ENCODE results near the gene RAP1A. TPM values are rescaled to one million over a fixed set of nuclear protein-coding genes. Genes with fewer than 3 reads are reported as not detected.

Gene RAP1A
- total RNA-seq (2012; rRNA removed), result 15.1 and 18.0 TPM in 2 replicates

GRCh38 chr1:111619635-111620440 is at the start of gene RAP1A:
RAP1A (plus strand) TSS chr1:111619789; CDS start chr1:111691361, 71,572 bp downstream.
- H3K36me3 ChIP-seq (ENCODE audit: insufficient read depth, low read length), result no peaks in the 10 kb centered on the region
- peak within 1 kb of the TSS; percentile 93 for H3K4me3 ChIP-seq (ENCODE audit: low read length)
- no peaks in the 10 kb centered on the region for H3K27me3 ChIP-seq (ENCODE audit: control insufficient read depth, insufficient read depth, low read length)
- H3K9me3 ChIP-seq (replicated peaks; ENCODE audit: low read length), result no peaks in the 10 kb centered on the region
- peaks cover 15% of the 10 kb centered on the region for H3K4me1 ChIP-seq (ENCODE audit: control insufficient read depth, insufficient read depth, low read length)
- H3K4me2 ChIP-seq (ENCODE audit: low read length), result peak within 1 kb of the TSS; percentile 93
- H3K9ac ChIP-seq (ENCODE audit: low read depth, low read length), result peak within 1 kb of the TSS; percentile 85

DNA sequence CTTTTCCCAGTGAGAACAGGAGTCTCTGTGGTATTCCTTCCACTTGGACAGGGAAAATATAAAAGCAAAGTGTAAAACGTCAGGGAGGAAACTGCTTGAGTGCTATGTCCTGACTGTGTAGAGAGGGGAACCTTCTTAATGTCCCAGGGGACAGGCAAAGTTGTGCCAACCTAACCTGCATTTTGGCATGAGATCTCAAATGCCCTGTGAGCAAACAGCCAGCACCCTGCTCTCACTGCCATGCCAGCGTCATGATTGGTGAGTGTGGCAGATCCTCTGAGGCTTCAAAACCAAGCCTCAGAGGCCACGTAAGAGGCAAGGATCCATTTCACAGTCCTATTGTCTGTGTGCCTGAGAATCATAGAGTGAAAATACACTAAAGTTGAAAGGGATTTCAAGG is 49.7 kb upstream of the RAP1A start:
- H3K36me3 ChIP-seq (ENCODE audit: insufficient read depth, low read length), result no peaks in the 10 kb centered on the region
- H3K4me3 ChIP-seq (ENCODE audit: low read length), result no peak overlapping the region
- no peak overlapping the region for H3K9ac ChIP-seq (ENCODE audit: low read depth, low read length)
- no peaks in the 10 kb centered on the region for H3K9me3 ChIP-seq (replicated peaks; ENCODE audit: low read length)
- H3K4me2 ChIP-seq (ENCODE audit: low read length), result no peak overlapping the region
- H3K27me3 ChIP-seq (ENCODE audit: control insufficient read depth, insufficient read depth, low read length), result peaks cover 14% of the 10 kb centered on the region
- peaks cover 16% of the 10 kb centered on the region for H3K4me1 ChIP-seq (ENCODE audit: control insufficient read depth, insufficient read depth, low read length)

- no peak overlapping the region for H3K4me3 ChIP-seq (ENCODE audit: low read length)
- no peak overlapping the region for H3K9ac ChIP-seq (ENCODE audit: low read depth, low read length)
- peaks cover 14% of the 10 kb centered on the region for H3K27me3 ChIP-seq (ENCODE audit: control insufficient read depth, insufficient read depth, low read length)
- H3K4me2 ChIP-seq (ENCODE audit: low read length), result no peak overlapping the region
- H3K36me3 ChIP-seq (ENCODE audit: insufficient read depth, low read length), result no peaks in the 10 kb centered on the region
- peaks cover 8% of the 10 kb centered on the region for H3K4me1 ChIP-seq (ENCODE audit: control insufficient read depth, insufficient read depth, low read length)
- no peaks in the 10 kb centered on the region for H3K9me3 ChIP-seq (replicated peaks; ENCODE audit: low read length)
These were observed 48.8 kb upstream of the RAP1A start for GRCh38 chr1:111570781-111571181.

DNA sequence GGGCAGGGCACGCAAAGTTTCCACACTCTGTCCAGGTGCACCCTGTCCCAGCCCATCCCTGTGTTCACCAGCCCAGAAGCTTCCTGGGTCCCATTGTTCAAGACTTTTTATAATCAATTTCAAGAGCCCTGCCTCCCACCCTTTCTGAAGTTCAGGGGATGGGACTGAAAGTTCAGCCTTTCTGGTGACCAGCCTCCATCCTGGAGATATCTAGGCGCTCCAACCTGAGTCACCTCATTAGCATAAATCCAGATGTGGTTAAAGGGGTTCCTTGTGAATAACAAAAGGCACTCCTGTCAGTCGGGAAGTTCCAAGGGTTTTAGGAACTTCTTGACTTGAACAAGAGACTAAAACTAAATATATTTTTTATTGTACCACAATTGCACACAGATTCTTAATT is 48.4 kb upstream of the RAP1A start:
- no peak overlapping the region for H3K4me2 ChIP-seq (ENCODE audit: low read length)
- H3K9me3 ChIP-seq (replicated peaks; ENCODE audit: low read length), result no peaks in the 10 kb centered on the region
- no peak overlapping the region for H3K9ac ChIP-seq (ENCODE audit: low read depth, low read length)
- H3K4me3 ChIP-seq (ENCODE audit: low read length), result no peak overlapping the region
- H3K36me3 ChIP-seq (ENCODE audit: insufficient read depth, low read length), result no peaks in the 10 kb centered on the region
- H3K4me1 ChIP-seq (ENCODE audit: control insufficient read depth, insufficient read depth, low read length), result peaks cover 8% of the 10 kb centered on the region
- peaks cover 14% of the 10 kb centered on the region for H3K27me3 ChIP-seq (ENCODE audit: control insufficient read depth, insufficient read depth, low read length)

DNA sequence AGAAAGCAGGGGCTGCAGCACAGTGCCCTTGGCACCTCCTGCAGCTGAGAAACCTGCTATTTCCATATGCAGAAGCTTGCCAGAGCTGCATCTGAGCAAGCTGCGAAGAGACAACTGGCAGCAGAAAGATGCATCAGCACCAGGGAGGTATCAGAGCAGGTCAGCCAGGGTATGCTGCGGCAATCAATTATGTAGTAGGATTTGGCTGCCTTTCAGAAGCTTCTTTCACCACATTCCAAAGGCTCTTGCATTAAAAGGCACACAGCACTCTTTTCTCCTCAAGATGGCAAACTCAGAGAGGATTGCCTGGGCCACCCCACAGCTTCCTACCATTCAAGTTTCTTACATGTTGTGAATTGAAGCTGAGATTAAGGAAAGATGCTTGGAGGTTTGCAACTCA is 47.6 kb upstream of the RAP1A start:
- Histone ChIP-seq H3K4me1 (ENCODE audit: control insufficient read depth, insufficient read depth, low read length) (peaks cover 8% of the 10 kb centered on the region), H3K9ac (ENCODE audit: low read depth, low read length) (no peak overlapping the region), H3K4me3 (ENCODE audit: low read length) (no peak overlapping the region), H3K9me3 (replicated peaks; ENCODE audit: low read length) (no peaks in the 10 kb centered on the region), H3K27me3 (ENCODE audit: control insufficient read depth, insufficient read depth, low read length) (peaks cover 14% of the 10 kb centered on the region), H3K36me3 (ENCODE audit: insufficient read depth, low read length) (no peaks in the 10 kb centered on the region), H3K4me2 (ENCODE audit: low read length) (no peak overlapping the region)

GRCh38 chr1:111576547-111576946 is 43.0 kb upstream of the RAP1A start:
- no peak overlapping the region for H3K4me2 ChIP-seq (ENCODE audit: low read length)
- no peaks in the 10 kb centered on the region for H3K36me3 ChIP-seq (ENCODE audit: insufficient read depth, low read length)
- no peak overlapping the region for H3K4me3 ChIP-seq (ENCODE audit: low read length)
- peaks cover 13% of the 10 kb centered on the region for H3K27me3 ChIP-seq (ENCODE audit: control insufficient read depth, insufficient read depth, low read length)
- H3K9ac ChIP-seq (ENCODE audit: low read depth, low read length), result no peak overlapping the region
- H3K9me3 ChIP-seq (replicated peaks; ENCODE audit: low read length), result no peaks in the 10 kb centered on the region
- peaks cover 8% of the 10 kb centered on the region for H3K4me1 ChIP-seq (ENCODE audit: control insufficient read depth, insufficient read depth, low read length)

DNA sequence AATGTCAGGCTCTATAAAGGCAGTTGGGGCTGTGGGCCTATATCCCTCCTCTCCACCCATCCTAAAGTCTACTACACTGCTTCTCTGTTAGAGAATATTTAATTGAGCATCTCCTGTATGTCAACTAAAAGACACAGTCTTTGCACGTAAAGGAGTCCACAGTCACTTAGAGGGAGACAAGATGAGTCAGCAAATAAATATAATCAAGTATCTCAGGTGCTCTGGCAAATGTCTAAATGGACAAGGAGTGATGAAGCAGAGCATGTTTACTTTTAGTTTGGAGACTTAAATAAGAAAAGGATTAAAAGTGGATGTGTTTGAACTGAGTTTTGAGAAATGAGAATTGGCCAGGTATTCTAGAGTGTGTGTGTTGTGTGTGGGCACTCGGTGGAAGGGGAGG is 41.8 kb upstream of the RAP1A start:
- Histone ChIP-seq H3K4me3 (ENCODE audit: low read length) (no peak overlapping the region), H3K36me3 (ENCODE audit: insufficient read depth, low read length) (no peaks in the 10 kb centered on the region), H3K9me3 (replicated peaks; ENCODE audit: low read length) (no peaks in the 10 kb centered on the region), H3K9ac (ENCODE audit: low read depth, low read length) (no peak overlapping the region), H3K4me1 (ENCODE audit: control insufficient read depth, insufficient read depth, low read length) (no peaks in the 10 kb centered on the region), H3K27me3 (ENCODE audit: control insufficient read depth, insufficient read depth, low read length) (peaks cover 4% of the 10 kb centered on the region), H3K4me2 (ENCODE audit: low read length) (no peak overlapping the region)

- peaks cover 3% of the 10 kb centered on the region for H3K27me3 ChIP-seq (ENCODE audit: control insufficient read depth, insufficient read depth, low read length)
These were observed 38.4 kb upstream of the RAP1A start for GRCh38 chr1:111581166-111581565.

DNA sequence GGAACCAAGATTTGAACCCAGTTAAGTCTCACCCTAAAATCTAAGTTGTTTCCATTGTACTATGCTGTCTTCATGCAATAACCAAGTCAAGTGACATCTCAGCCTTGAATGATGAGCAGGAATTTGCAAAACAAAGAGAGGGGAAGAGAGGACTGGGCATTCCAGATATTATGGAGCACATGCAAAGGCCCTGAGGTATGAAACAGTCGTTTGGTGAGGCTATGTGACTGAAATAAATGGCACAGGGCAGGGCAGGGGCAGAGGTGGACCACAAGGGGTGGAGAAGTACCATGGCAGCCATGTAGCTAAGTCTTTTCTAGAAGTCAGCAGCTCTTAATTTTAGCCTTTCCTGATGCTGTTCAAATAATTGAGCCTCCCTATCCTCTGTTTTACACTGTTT is 37.6 kb upstream of the RAP1A start:
- Histone ChIP-seq H3K4me2 (ENCODE audit: low read length) (no peak overlapping the region), H3K4me3 (ENCODE audit: low read length) (no peak overlapping the region), H3K4me1 (ENCODE audit: control insufficient read depth, insufficient read depth, low read length) (no peaks in the 10 kb centered on the region), H3K9me3 (replicated peaks; ENCODE audit: low read length) (no peaks in the 10 kb centered on the region), H3K9ac (ENCODE audit: low read depth, low read length) (no peak overlapping the region), H3K27me3 (ENCODE audit: control insufficient read depth, insufficient read depth, low read length) (peaks cover 9% of the 10 kb centered on the region), H3K36me3 (ENCODE audit: insufficient read depth, low read length) (no peaks in the 10 kb centered on the region)

More at GRCh38 chr1:111581166-111581565, 38.4 kb upstream of the RAP1A start:
- no peaks in the 10 kb centered on the region for H3K36me3 ChIP-seq (ENCODE audit: insufficient read depth, low read length)
- no peaks in the 10 kb centered on the region for H3K9me3 ChIP-seq (replicated peaks; ENCODE audit: low read length)
- no peak overlapping the region for H3K9ac ChIP-seq (ENCODE audit: low read depth, low read length)
- no peaks in the 10 kb centered on the region for H3K4me1 ChIP-seq (ENCODE audit: control insufficient read depth, insufficient read depth, low read length)
- no peak overlapping the region for H3K4me2 ChIP-seq (ENCODE audit: low read length)
- no peak overlapping the region for H3K4me3 ChIP-seq (ENCODE audit: low read length)

DNA sequence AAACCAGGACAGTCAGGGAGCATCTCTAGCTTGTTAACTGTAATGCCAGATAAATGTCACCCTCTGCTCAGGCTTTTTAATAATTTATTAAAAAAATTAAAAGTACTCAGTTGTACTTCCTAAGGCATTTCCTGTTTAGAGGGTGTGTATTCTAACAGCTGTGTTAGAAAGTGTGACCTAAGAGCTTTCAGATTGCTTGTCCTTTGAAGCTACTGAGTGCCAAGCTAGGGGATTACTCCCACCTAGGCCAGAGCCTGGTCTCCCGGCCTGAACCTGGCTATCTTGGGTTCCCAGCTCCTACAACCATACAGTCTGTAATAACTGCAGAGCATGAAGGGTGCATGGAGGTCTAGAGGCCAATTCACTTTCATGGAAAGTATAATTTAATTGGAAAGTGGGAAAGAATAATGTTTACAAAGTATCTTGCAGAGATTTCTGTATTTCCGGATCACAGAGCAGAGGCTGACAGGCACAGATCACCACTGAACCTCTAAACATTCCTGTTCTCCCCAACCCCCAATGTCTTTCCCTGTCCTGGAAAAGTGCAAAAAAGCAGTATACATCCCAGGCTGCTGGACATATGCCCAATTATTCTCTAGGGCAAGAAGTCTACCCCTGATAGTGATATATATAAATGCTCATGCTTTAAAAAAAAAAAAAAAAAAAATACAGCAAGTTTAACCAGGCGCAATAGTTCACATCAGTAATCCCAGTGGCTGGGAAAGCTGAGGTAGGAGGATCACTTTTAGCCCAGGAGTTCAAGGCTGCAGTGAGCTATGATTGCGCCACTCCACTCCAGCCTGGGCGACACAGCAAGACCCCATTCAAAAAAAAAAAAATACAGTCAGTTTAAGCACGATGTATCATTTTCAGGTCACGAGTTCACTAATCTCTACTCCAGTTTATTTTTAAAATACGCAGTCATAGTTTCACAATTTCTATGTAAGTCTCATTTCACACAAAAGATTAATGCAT is 36.7 kb upstream of the RAP1A start:
- Histone ChIP-seq H3K4me2 (ENCODE audit: low read length) (no peak overlapping the region), H3K36me3 (ENCODE audit: insufficient read depth, low read length) (no peaks in the 10 kb centered on the region), H3K4me3 (ENCODE audit: low read length) (no peak overlapping the region), H3K27me3 (ENCODE audit: control insufficient read depth, insufficient read depth, low read length) (peaks cover 18% of the 10 kb centered on the region), H3K9ac (ENCODE audit: low read depth, low read length) (no peak overlapping the region), H3K9me3 (replicated peaks; ENCODE audit: low read length) (no peaks in the 10 kb centered on the region), H3K4me1 (ENCODE audit: control insufficient read depth, insufficient read depth, low read length) (no peaks in the 10 kb centered on the region)

- peaks cover 21% of the 10 kb centered on the region for H3K27me3 ChIP-seq (ENCODE audit: control insufficient read depth, insufficient read depth, low read length)
- H3K9me3 ChIP-seq (replicated peaks; ENCODE audit: low read length), result no peaks in the 10 kb centered on the region
- no peaks in the 10 kb centered on the region for H3K4me1 ChIP-seq (ENCODE audit: control insufficient read depth, insufficient read depth, low read length)
- H3K36me3 ChIP-seq (ENCODE audit: insufficient read depth, low read length), result no peaks in the 10 kb centered on the region
- no peak overlapping the region for H3K4me2 ChIP-seq (ENCODE audit: low read length)
- no peak overlapping the region for H3K9ac ChIP-seq (ENCODE audit: low read depth, low read length)
- H3K4me3 ChIP-seq (ENCODE audit: low read length), result no peak overlapping the region
These were observed 34.0 kb upstream of the RAP1A start for GRCh38 chr1:111585447-111586086.

Measured in skeletal muscle satellite cell (primary cell).